ENCODE results near the gene RBM39.

- TF ChIP-seq, protein P1, sequence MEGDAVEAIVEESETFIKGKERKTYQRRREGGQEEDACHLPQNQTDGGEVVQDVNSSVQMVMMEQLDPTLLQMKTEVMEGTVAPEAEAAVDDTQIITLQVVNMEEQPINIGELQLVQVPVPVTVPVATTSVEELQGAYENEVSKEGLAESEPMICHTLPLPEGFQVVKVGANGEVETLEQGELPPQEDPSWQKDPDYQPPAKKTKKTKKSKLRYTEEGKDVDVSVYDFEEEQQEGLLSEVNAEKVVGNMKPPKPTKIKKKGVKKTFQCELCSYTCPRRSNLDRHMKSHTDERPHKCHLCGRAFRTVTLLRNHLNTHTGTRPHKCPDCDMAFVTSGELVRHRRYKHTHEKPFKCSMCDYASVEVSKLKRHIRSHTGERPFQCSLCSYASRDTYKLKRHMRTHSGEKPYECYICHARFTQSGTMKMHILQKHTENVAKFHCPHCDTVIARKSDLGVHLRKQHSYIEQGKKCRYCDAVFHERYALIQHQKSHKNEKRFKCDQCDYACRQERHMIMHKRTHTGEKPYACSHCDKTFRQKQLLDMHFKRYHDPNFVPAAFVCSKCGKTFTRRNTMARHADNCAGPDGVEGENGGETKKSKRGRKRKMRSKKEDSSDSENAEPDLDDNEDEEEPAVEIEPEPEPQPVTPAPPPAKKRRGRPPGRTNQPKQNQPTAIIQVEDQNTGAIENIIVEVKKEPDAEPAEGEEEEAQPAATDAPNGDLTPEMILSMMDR (IDR thresholded peaks at IDR 0.05; ENCODE audit: insufficient read depth, low read length, poor library complexity, severe bottlenecking) = no peak
- no peak for TF ChIP-seq EZH2phosphoT487 (conservative IDR thresholded peaks at IDR 0.05; ENCODE audit: low read length)
Observed at GRCh38 chr20:35710039-35710438, 32.0 kb downstream of the RBM39 start.

All from SU-DHL-6 (cell line).